HG02973 (cell line): ENCODE data around the gene ERRFI1.
"Not testable (repeated sequence)": the region's sequence is repeated elsewhere in the genome, so short reads cannot be mapped to it uniquely, and the experiment has no call there.

ENCODE experiments used
- ATAC-seq: cut with Tn5 transposase; IDR thresholded peaks from one replicate; pipeline ENCODE4 v1.9.1; 2021; ENCODE audit warnings: moderate library complexity; ENCODE audit not compliant: unreplicated experiment

The ERRFI1 gene

GRCh38 chr1:8026153-8026975, at the start of gene ERRFI1:
Gene ERRFI1 (minus strand): TSS chr1:8026309. CDS start chr1:8015619, 10,690 bp downstream.
- ATAC-seq = peak; percentile 89

DNA sequence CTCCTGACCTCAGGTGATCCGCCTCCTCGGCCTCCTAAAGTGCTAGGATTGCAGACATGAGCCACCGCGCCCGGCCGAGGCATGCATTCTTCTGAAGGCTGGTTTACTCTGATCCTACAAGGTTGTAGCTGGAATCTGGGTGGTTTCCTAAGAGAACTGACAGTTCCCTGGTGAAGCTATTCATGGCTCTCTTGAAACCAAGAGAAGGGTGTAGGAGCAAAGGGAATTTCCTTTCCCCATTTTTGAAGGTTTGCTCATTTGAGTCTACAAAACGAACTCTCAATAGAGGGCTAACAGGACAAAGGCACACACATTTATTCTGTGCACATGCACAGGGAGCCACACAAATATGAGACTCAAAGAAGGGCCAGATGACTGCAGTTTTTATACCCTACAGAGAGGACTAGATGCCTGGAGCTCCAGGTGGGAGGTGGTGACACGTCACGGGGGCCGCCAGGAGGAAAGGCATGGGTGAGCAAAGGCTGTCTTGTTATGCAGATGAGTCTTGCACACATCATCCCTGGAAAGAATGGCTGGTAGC, 49.5 kb upstream of the ERRFI1 start:
- ATAC-seq = no peak

DNA sequence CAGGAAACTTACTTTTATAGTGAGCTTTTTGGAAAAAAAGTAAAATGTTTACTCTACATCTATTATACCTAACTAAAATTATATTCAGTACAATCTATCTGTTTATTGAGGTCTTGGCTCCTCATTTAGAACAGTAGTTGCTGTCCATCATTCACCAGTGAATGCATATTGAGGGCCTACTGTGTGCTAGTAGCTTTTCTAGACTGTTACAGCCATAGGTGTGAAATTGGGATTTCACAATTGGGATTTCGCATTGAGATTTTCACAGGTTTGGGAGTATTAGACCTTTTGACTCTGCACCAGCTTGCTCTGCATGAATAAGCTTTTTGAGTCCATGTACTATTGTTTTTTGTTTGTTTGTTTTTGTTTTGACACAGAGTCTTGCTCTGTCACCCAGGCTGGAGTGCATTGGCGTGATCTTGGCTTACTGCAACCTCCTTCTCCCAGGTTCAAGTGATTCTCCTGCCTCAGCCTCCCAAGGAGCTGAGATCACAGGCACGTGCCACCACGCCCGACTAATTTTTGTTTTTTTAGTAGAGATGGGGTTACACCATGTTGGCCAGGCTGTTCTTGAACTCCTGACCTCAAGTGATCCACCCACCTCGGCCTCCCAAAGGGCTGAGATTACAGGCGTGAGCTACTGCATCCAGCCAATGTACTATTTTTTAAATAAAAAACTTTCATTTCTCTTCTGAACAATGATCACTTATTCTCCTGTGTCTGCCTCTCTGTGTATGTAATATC, 47.2 kb upstream of the ERRFI1 start:
- no peak for ATAC-seq

- no peak for ATAC-seq
Measured at GRCh38 chr1:8070381-8070811, 44.3 kb upstream of the ERRFI1 start.

GRCh38 chr1:8069614-8070320, 43.7 kb upstream of the ERRFI1 start:
- ATAC-seq = not testable (repeated sequence)

DNA sequence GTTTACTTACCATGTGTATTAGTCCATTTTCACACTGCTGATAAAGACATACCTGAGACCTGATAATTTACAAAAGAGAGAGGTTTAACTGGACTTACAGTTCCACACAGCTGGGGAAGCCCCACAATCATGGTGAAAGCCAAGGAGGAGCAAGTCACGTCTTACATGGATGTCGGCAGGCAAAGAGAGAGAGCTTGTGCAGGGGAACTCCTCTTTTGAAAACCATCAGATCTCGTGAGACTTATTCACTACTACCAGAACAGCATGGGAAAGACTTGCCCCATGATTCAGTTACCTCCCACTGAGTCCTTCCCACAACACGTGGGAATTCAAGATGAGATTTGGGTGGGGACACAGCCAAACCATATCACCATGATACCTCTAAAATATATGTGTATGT, 39.3 kb upstream of the ERRFI1 start:
- ATAC-seq = no peak

- ATAC-seq = no peak
Measured at GRCh38 chr1:8063298-8064036, 37.4 kb upstream of the ERRFI1 start.

- no peak for ATAC-seq
Measured at GRCh38 chr1:8062861-8063260, 36.8 kb upstream of the ERRFI1 start.

GRCh38 chr1:8061673-8062386, 35.7 kb upstream of the ERRFI1 start:
- no peak for ATAC-seq

GRCh38 chr1:8061210-8061609, 35.1 kb upstream of the ERRFI1 start:
- ATAC-seq = no peak

DNA sequence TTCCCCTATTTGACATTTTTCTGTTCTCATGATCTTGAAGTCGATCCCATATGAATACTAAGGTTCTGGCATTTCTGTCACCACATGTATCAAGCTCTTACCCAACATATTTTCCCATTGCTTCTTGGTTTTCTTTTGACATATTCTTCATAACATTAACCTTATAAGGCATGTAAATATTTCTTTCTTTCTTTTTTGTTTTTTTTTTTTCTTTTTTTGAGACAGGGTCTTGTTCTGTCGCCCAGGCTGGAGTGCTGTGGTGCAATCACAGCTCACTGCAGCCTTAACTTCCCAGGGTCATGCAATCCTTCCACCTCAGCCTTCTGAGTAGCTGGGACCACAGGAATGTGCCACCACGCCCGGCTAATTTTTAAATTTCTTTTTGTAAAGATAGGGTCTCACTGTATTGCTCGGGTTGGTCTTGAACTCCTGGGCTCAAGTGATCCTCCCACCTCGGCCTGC, 33.1 kb upstream of the ERRFI1 start:
- no peak for ATAC-seq

GRCh38 chr1:8057779-8058178, 31.7 kb upstream of the ERRFI1 start:
- ATAC-seq = not testable (repeated sequence)

- no peak for ATAC-seq
Measured at GRCh38 chr1:8055973-8056372, 29.9 kb upstream of the ERRFI1 start.

DNA sequence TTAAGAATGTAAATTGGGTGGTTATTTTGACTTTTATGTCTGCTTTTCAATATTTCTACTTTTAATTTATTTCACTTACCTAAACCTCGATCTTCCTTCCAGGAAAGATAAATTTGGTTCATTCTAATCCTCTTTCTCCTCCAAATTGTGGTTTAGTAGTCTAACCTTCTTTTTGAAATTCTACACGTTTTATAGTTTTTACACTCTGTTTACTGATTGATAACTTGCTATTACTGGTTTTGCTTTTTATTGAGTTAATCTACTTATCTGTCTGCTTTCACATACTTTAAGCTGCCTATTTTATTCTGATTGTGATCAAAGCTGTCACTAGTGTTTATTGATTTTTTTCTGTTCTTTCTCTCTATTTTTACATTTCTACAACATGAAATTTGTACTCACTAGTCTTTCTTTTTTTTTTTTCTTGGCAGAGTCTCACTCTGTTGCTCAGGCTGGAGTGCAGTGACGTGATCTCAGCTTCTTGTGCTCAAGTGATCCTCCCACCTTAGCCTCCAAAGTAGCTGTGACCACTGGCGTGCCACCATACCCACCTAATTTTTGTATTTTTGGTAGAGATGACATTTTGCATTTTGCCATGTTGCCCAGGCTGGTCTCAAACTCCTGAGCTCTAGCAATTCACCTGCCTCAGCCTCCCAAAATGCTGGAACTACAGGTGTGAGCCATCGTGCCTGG, 27.9 kb upstream of the ERRFI1 start:
- no peak for ATAC-seq

- ATAC-seq = no peak
Measured at GRCh38 chr1:8051650-8052049, 25.5 kb upstream of the ERRFI1 start.

GRCh38 chr1:8049229-8049628, 23.1 kb upstream of the ERRFI1 start:
- not testable (repeated sequence) for ATAC-seq

GRCh38 chr1:8047686-8048445, 21.8 kb upstream of the ERRFI1 start:
- no peak for ATAC-seq

DNA sequence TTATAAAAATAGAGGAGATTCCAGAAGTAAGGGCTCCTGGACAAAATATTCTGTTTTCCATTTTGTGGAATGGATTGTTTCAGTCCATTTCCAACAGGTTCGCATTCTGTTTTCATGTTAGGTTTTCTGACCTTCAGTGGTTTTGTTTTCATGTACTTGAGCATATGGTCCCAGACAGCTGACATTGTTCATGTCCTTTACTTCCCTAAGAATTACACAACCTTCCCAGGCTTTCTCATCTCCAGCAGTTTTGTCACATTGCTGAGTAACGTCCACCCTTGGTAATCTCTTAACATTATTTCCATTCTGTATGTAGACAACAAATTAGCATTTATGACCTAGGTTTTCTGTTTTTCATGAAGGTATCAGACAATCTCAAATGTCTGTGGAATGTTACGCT, 21.0 kb upstream of the ERRFI1 start:
- ATAC-seq = no peak
